GM18507 (cell line): ENCODE measurements around the gene ACOT8.
"Not testable (repeated sequence)": the region's sequence is repeated elsewhere in the genome, so short reads cannot be mapped to it uniquely, and the experiment has no call there.

Experiments
- DNase-seq: peaks from one replicate; pipeline ENCODE4 v3.0.0; 2011; ENCODE audit warnings: low read depth; ENCODE audit not compliant: insufficient read length; ENCODE audit errors: extremely low spot score
- FAIRE-seq: peaks from 2 replicates; lab custom pipeline; 2011; peaks lifted over from hg19 to GRCh38; lab: Jason Lieb, UNC

ACOT8 gene

DNA sequence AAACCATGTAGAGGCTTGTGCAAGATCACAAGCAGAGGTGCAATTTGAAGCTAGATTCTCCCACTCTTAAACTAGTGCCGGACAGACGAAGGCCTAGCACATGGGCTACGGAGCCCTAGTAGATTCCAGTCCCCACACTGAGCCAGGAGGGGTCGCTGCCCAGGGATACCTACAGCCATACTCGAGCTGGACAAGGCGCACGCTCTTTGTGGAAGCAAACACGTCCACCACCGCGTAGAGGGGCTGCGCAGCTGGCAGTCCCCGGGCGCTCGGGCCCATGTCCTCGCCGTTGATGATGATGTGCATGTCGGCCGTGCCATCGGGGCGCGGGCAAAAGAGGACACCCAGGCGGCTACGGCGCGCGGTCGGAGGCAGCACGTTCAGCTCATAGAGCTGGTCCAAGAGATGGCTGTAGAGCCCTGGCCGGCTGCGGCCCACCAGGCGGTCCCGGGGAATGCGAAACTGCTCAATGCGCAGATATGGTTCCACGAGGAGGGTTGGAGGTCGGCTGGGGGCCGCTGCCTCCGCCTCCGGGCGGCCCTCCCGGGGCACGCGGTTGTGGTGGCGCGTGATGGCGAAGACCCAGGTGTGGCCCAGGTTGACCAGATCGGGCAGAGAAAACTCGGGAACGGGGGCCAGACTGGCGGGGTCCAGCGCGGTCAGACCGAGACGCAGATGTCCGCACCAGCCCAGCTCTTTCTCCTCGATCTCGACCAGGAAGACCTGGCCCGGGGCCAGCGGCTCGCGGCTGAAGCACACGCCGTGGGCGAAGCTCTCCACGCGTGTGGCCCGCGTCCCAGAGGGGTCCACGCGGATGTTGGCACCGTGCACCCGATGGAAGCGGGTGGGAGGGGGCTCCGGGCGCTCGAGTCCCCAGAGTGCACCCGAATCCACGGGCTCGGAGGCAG is 33.1 kb upstream of the ACOT8 start:
- DNase-seq (no peak), FAIRE-seq (peak; percentile 29)

DNA sequence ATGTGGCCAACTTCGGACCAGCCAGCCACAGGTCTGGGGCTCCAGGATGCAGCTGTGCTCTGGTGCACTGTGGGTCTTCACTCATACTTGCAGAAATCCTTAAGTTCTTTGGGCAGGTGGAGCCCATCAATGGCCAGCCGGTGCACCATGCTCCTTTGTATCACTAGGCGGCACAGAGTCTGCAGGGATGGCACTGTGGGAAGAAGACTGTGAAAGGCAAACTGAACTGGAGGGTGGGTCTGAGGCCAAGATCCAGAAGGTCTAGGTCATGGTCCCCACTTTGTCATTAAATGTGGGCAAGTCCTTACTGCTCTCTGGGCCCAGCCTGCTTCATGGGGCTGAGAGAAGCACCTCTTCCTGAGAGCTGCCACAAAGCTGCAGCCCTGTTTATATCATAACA is 31.5 kb upstream of the ACOT8 start:
- FAIRE-seq: no peak
- DNase-seq: no peak

DNA sequence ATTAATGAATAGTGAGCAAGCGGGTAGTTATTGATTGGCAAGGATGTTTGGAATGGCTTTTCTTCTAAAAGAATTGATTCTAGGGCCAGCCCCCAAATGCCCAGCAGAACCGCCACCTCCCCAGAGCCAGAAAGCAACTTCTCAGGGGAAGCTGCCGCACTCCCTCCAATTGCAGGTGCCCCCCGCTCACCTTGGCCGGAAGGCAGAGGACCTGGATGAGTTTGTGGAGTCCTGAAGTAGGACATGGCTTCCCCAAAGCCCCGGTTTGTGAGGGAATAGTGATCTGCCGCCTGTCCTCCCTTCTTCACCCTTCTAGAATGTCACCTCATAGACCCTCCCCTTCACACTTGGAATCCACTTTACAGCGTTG is 30.1 kb upstream of the ACOT8 start, which contains the start of gene SPATA25:
TSS of gene SPATA25 (minus strand) at position 277 of the 370 bp plus-strand sequence. CDS start at position 245, 32 bp downstream.
- DNase-seq: no peak
- FAIRE-seq: no peak

DNA sequence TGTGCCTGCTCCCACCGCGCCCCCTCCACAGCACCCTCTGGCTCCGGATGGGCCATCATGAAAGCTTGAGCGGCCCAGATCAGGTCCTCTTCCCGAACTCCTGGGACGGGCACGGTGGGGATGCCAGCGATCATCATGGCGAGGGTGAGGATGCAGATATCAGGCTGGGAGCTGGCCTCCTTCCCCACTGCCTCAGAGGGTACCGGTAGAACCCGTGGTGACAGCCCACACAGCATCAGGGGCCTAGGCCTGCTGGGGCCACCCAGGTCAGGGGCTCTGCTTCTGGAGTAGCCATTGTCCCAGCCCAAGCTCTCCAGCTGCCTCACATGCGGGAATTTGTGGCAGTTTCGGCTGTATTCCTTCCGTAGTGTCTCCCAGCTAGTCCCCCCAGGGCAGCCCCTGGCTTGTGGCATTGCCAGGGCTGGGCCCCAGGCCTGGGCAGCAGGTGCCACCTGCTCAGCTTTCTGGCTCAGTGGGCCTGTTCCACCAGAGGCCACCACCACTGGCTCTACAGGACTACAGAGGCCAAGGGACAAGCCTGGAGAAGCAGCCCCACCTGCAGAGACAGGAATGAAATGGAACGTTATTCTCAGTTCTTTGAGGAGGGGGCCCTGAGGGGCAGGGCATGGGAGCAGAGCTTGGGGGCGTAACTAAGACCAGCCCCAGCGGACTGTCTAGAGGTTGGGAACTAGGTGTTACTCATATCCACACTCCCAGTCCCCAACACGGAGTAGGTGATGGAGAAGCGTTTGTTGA is 29.6 kb upstream of the ACOT8 start:
- DNase-seq (no peak), FAIRE-seq (no peak)

DNA sequence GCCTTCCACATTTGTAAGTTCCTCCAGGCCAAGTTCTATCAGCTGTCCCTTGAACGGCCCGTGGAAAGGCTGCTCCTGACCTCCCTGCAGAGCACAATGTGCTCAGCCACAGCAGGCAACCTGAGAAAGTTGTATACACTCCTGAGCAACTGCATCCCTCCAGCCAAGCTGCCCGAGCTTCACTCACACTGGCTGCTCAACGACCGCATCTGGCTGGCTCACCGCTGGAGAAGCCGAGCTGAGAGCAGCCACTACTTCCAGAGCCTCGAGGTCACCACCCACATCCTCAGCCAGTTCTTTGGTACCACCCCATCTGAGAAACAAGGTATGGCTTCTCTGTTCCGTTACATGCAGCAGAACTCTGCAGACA is 25.9 kb upstream of the ACOT8 start:
- DNase-seq: no peak
- no peak for FAIRE-seq

DNA sequence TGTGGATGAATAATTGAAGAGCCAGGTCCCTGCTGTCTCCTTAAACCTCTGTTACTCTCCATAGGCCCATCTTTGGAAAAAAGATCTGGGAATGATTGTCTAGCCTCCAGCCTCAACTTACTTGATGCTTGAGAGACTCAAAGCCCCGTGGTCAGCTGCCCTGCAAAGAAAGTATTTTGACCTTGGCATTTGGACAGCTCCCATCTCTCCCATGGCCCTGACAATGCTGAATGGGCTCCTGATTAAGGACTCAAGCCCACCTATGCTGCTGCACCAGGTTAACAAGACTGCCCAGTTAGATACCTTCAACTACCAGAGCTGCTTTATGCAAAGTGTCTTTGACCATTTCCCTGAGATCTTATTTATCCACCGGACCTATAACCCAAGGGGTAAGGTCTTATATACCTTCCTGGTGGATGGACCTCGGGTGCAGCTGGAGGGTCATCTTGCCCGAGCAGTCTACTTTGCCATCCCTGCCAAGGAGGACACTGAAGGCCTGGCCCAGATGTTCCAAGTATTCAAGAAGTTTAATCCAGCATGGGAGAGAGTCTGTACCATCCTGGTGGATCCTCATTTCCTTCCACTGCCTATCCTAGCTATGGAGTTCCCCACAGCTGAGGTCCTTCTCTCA is 25.4 kb upstream of the ACOT8 start:
- FAIRE-seq: no peak
- DNase-seq: no peak

GRCh38 chr20:45880988-45881788 is 24.0 kb upstream of the ACOT8 start, which contains the start of gene ZSWIM1:
TSS of gene ZSWIM1 (plus strand) at chr20:45881227. CDS start at chr20:45882593, 1,366 bp downstream.
- peak; percentile 98 for FAIRE-seq

GRCh38 chr20:45878076-45878761 is 21.0 kb upstream of the ACOT8 start:
- DNase-seq (no peak), FAIRE-seq (no peak)

More at GRCh38 chr20:45880988-45881788, 24.0 kb upstream of the ACOT8 start, which contains the start of gene ZSWIM1:
- peak; percentile 93 for DNase-seq

- FAIRE-seq (no peak), DNase-seq (no peak)
These were observed 17.4 kb upstream of the ACOT8 start for GRCh38 chr20:45874576-45874975.

- not testable (repeated sequence) for DNase-seq, FAIRE-seq
These were observed 16.9 kb upstream of the ACOT8 start for GRCh38 chr20:45874104-45874481.

DNA sequence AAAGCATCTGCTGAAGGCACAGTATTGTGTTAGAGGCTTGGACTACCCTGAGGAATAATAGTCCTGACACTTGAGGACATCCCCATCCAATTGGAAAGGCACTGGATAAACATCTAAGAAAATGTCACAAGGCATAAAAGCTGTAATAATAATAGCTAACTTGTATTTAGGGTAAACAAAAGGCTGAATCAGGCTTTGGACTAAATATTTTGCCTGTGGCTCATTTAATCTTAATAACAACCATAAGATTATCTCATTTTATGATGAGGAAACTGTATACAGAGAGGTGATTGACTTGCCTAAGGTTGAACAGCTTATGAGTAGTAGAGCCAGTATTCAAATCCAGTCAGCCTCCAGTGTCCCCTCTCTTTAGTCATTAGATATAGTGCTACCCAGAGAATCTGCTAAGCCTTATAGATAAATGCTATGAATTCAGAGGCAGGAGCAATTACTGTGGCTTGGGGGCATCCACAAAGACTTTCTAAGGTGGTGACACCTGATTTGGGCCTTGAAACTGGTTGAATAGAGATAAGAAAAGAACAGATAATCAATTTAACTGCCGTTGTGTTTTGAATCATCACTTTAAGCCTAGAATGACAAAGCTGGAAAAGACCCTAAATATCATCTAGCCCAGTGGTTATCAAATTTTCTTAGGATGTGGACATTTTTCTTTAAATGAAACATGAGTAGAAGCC is 16.4 kb upstream of the ACOT8 start:
- DNase-seq (no peak), FAIRE-seq (no peak)

DNA sequence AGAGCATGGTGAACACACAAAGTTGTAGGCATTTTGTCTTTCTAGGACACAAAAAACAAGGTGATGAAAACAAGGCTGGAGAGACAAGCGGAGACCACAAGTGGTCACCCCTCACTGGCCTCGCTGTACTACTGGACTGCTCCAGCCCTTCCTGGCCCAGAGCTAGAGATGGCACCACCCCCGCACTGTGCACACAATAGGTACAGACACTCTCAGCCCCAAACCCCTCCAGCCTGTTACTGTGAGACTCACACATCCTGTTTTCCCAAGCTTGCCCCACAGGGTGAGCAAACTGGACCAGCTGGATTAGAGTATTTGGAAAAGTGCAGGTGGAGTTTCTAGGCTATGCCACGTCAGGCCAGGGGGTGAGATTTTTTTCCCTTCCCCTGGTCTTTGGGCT is 15.4 kb upstream of the ACOT8 start:
- FAIRE-seq (no peak), DNase-seq (no peak)

GRCh38 chr20:45867819-45868176 is 10.6 kb upstream of the ACOT8 start:
- DNase-seq (no peak), FAIRE-seq (no peak)

- FAIRE-seq: no peak
- no peak for DNase-seq
These were observed 10.1 kb upstream of the ACOT8 start for GRCh38 chr20:45867136-45867818.

DNA sequence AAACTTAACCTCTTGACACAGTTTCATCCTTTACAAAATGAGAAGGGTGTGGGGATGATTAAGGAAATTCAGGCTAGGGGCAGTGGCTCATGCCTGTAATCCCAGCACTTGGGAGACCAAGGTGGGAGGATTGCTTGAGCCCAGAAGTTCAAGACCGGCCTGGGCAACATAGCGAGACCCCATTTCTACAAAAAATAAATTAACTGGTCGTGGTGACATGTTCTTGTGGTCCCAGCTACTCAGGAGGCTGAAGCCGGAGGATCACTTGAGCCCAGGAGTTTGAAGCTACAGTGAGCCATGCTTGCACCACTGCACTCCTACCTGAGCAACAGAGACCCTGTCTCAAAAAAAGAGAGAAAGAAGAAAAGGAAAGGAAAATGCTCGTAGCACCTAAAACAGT is 9.3 kb upstream of the ACOT8 start:
- DNase-seq (no peak), FAIRE-seq (no peak)

GRCh38 chr20:45863543-45864470 is 6.6 kb upstream of the ACOT8 start:
- FAIRE-seq (no peak), DNase-seq (no peak)
